ENCODE measurements around the gene PSMC2.

Gene PSMC2

DNA sequence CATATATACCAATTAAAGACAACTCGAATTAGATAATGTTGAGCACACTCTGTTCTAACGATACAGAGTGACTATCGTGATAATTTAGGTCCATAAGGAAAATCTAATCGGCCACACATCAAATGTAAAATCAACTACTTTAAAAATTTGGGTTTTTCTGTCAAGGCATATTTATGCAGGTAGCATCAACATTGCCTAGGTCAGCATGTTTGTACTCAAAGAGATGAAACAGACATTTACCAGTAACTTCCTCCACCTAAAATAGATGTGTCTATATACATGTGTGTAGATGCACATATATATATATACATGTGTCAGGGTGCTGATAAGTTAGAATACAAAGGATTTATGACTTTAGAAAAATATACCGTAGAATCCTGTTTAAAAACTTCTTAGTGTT lies 22.0 kb downstream of the PSMC2 start:
- TF ChIP-seq, protein P1, sequence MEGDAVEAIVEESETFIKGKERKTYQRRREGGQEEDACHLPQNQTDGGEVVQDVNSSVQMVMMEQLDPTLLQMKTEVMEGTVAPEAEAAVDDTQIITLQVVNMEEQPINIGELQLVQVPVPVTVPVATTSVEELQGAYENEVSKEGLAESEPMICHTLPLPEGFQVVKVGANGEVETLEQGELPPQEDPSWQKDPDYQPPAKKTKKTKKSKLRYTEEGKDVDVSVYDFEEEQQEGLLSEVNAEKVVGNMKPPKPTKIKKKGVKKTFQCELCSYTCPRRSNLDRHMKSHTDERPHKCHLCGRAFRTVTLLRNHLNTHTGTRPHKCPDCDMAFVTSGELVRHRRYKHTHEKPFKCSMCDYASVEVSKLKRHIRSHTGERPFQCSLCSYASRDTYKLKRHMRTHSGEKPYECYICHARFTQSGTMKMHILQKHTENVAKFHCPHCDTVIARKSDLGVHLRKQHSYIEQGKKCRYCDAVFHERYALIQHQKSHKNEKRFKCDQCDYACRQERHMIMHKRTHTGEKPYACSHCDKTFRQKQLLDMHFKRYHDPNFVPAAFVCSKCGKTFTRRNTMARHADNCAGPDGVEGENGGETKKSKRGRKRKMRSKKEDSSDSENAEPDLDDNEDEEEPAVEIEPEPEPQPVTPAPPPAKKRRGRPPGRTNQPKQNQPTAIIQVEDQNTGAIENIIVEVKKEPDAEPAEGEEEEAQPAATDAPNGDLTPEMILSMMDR (IDR thresholded peaks at IDR 0.05; ENCODE audit: low read depth, low read length, missing control alignments): no peak
- DNase-seq (ENCODE audit: low read depth): no peak
- no peak overlapping the region for H3K4me3 ChIP-seq (ENCODE audit: low read depth, low read length)

DNA sequence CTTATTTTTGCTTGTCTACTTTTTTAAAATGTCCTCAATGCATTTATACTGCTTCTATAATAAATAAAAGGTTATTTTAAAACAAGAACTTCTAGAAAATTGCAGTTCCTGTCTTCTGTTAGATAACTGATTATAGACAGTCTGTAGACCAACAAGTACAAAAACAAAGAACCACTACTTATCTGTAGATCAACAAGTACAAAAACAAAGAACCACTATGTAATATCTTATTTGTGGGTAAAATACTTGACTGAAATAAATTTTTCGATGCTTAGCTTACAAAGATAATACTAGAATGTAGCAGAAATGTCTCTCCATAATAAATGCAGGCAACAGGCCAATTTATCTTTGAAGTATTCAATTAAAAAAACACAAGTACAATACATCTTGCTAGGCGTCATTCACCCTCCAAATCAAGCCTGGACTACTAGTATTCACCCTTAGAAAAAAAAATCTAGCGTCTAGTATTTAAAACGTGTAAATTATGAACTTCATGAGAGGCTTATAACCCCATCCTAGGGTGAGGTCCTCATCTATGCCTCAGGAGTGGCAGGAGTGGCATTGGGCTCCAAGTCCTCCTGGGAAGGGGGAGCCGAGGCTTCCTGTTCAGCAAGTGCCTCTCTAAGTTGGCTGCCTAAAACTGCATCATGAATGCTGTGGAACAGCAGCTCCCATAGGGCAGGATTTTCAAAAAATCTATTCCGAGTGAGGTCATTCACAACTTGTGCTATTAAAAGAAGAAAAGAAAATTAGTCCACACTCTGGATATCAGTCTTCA lies 26.6 kb downstream of the PSMC2 start:
- TF ChIP-seq, protein P1 (IDR thresholded peaks at IDR 0.05; ENCODE audit: low read depth, low read length, missing control alignments): no peak
- DNase-seq (ENCODE audit: low read depth): no peak
- H3K4me3 ChIP-seq (ENCODE audit: low read depth, low read length): no peak overlapping the region

DNA sequence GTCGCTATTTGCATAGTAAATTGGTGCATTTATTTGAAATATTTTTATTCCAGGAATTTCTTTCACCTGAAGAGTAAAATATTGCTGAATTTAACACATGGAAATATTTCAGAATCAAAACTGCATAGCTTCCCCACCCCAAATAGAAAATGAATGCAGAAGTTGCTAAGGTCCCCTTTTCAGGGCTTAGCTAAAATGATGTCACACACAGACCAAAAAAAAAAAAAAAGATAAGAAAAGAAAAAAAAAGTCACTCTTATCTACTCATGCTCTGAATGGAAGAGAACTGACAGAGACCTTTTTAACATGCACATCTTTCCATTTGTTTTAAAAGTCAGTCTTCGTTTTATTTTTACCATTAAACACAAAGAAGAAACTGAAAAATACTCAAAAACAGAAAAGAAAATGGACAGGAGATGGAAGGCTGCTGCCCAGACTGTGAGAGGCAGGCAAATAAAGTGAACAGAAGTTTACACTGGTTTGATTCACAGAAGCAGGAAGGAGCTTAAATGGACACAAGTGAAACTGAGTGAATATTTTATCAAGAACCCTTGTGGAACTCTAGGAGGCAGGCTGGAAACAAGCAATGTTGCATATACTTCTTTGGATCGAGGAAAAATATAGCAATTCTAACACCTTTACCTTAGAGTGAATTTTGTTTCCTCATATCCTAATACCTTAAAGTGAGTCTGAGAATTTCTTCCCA lies 32.0 kb downstream of the PSMC2 start:
- H3K4me3 ChIP-seq (ENCODE audit: low read depth, low read length): no peak overlapping the region
- DNase-seq (ENCODE audit: low read depth): no peak
- TF ChIP-seq, protein P1 (IDR thresholded peaks at IDR 0.05; ENCODE audit: low read depth, low read length, missing control alignments): no peak

DNA sequence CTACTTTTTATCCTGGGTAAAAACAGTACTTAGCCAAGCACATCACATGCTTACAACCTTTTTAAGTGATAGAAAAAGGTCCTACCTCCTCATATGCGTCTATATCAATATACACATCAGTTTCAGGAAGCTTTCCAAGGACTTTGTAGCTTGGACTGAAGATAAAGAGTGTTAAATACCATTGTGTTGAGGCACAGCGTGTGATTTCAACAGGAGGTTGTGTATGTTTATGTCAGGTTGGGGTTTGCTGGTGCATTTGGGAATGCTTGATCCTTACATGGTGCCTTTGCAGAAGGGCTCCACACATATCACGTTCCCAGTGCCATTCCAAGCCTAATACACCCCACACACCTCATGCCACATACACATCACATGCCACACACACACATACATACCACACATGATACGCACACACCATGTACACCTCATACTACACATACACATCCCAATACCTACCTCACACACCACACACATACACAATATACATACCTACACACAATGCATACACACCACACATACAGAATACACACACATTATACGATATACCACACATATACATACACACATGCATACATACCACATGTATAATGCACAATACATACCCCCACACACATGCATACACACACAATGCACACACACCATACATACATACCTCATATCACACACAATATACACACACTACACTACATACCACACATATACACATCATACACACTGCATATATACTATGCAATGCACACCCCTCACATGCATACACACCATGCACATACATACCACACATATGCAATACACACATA lies 33.1 kb downstream of the PSMC2 start:
- TF ChIP-seq, protein P1 (IDR thresholded peaks at IDR 0.05; ENCODE audit: low read depth, low read length, missing control alignments): no peak
- DNase-seq (ENCODE audit: low read depth): no peak

DNA sequence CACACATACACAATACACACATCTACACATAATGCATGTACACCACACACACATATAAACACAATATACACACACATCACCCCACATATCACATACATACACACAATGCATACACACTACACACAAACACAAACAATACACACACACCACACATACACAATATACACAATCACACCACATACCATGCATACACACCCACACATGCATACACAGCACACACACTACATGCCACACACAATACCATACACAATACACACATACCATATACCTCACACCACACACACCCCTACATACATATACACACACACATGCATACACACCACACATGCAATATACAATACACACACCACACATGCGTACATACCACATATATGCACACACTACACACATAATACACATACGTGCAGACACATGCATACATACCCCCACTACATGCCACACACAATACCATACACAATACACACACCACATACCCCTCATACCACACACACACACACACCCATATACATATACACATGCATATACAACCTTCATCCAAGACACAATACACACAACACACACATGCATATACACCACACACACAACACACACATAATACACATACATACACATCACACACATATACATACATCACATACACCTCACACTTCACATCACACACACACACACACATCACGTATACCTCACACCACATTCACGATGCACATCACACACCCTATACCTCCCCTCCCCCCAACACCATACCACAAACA lies 34.0 kb downstream of the PSMC2 start:
- DNase-seq (ENCODE audit: low read depth): no peak
- no peak overlapping the region for H3K4me3 ChIP-seq (ENCODE audit: low read depth, low read length)
- TF ChIP-seq, protein P1 (IDR thresholded peaks at IDR 0.05; ENCODE audit: low read depth, low read length, missing control alignments): no peak

More for the DNA sequence above, 33.1 kb downstream of the PSMC2 start:
- no peak overlapping the region for H3K4me3 ChIP-seq (ENCODE audit: low read depth, low read length)

DNA sequence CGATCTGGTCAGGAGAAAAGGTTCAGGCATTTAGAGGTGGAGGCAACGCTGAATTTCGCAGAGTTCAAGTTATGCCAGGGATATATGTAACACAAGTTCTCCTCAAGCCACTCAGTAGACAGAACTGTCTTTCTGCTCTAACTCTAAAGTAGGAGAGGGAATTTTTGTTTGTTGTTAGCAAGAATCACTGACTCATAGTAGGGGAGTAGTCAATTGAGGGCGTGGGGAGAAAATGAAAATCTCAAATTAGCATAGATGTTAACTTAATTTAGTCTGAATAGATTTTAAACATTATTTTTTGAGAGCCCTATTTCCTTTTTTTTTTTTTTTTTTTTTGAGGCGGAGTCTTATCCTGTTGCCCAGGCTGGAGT lies 34.6 kb downstream of the PSMC2 start:
- no peak for DNase-seq (ENCODE audit: low read depth)
- TF ChIP-seq, protein P1 (IDR thresholded peaks at IDR 0.05; ENCODE audit: low read depth, low read length, missing control alignments): no peak
- H3K4me3 ChIP-seq (ENCODE audit: low read depth, low read length): no peak overlapping the region
